Parathyroid adenoma (tissue), 2 donors: Measurements from ENCODE around the gene ZCCHC4.

Experiments used
- H2AFZ ChIP-seq: fragments of 300-600 bp; sonication (generic); one replicate; pipeline ENCODE4 v1.7.0; 2017; ENCODE audit warnings: antibody characterized with exemption, mild to moderate bottlenecking
- H3K27ac ChIP-seq: fragments of 300-600 bp; sonication (generic); one replicate; pipeline ENCODE4 v1.7.0; 2017
- H3K27me3 ChIP-seq: fragments of 300-600 bp; sonication (generic); one replicate; pipeline ENCODE4 v1.7.0; 2017; ENCODE audit warnings: low read length; ENCODE audit not compliant: control insufficient read depth, insufficient read depth
- H3K36me3 ChIP-seq: fragments of 300-600 bp; sonication (generic); one replicate; pipeline ENCODE4 v1.7.0; 2017; ENCODE audit warnings: low read length; ENCODE audit not compliant: control insufficient read depth, insufficient read depth
- H3K4me1 ChIP-seq: fragments of 300-600 bp; sonication (generic); one replicate; pipeline ENCODE4 v1.7.0; 2017; ENCODE audit warnings: control low read depth
- H3K4me2 ChIP-seq: fragments of 300-600 bp; sonication (generic); one replicate; pipeline ENCODE4 v1.7.0; 2017; ENCODE audit warnings: low read length
- H3K4me3 ChIP-seq: fragments of 300-600 bp; sonication (generic); one replicate; pipeline ENCODE4 v1.7.0; 2017; ENCODE audit warnings: low read depth, low read length
- H3K79me2 ChIP-seq: fragments of 300-600 bp; sonication (generic); one replicate; pipeline ENCODE4 v1.7.0; 2017; ENCODE audit warnings: control low read depth
- H3K9ac ChIP-seq: fragments of 300-600 bp; sonication (generic); one replicate; pipeline ENCODE4 v1.7.0; 2017; ENCODE audit warnings: mild to moderate bottlenecking
- H3K9me3 ChIP-seq: fragments of 300-600 bp; sonication (generic); one replicate; pipeline ENCODE4 v1.7.0; 2017; ENCODE audit warnings: low read length; ENCODE audit not compliant: control insufficient read depth
- TF ChIP-seq, protein P1 (sequence below): fragments of 300-600 bp; sonication (generic); IDR thresholded peaks from one replicate; pipeline ENCODE4 v1.7.0; 2017; ENCODE audit warnings: antibody characterized with exemption, mild to moderate bottlenecking
- donor health status: primary hyperparathyroidism.

Gene ZCCHC4

DNA sequence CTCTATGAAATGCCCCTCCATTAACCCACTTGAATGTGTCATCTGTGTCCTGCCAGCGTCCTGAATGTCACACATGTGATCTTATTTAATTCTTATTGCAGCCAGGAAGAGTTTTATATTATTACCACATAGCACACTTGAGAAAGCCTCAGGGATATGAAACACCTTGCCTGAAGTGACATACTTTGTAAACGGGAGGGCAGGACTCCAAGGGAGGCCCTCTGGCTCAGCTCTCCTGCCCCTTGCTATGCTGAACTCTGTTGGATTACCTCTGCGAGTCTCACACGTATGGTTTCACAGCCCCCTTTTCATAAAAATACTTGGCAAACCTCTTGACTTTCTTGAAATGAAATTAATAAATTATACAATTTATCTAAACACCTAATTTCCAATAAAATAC is 11.1 kb upstream of the ZCCHC4 start:
- TF ChIP-seq, protein P1, sequence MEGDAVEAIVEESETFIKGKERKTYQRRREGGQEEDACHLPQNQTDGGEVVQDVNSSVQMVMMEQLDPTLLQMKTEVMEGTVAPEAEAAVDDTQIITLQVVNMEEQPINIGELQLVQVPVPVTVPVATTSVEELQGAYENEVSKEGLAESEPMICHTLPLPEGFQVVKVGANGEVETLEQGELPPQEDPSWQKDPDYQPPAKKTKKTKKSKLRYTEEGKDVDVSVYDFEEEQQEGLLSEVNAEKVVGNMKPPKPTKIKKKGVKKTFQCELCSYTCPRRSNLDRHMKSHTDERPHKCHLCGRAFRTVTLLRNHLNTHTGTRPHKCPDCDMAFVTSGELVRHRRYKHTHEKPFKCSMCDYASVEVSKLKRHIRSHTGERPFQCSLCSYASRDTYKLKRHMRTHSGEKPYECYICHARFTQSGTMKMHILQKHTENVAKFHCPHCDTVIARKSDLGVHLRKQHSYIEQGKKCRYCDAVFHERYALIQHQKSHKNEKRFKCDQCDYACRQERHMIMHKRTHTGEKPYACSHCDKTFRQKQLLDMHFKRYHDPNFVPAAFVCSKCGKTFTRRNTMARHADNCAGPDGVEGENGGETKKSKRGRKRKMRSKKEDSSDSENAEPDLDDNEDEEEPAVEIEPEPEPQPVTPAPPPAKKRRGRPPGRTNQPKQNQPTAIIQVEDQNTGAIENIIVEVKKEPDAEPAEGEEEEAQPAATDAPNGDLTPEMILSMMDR = no peak
- Histone ChIP-seq H2AFZ (no peak overlapping the region), H3K4me3 (no peak overlapping the region), H3K4me2 (no peak overlapping the region), H3K4me1 (peaks cover 14% of the 10 kb centered on the region), H3K36me3 (no peaks in the 10 kb centered on the region), H3K27me3 (no peaks in the 10 kb centered on the region), H3K27ac (no peak overlapping the region), H3K79me2 (no peaks in the 10 kb centered on the region), H3K9ac (no peak overlapping the region), H3K9me3 (no peaks in the 10 kb centered on the region)

DNA sequence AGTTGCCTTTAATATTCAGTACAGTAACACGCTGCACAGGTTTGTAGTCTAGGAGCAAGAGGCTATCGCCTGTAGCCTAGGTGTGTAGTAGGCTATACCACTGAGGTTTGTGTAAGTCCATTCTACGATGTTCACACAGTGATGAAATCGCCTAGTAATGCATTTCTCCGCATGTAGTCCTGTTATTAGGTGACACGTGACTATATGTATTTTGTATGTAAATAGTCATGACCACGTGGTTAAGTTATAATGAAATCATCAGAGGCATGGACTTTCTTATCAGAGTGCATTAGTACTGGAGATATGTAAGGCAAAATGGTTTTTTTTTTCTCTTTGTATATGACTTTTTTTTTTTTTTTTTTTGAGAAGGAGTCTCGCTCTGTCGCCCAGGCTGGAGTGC is 9.9 kb upstream of the ZCCHC4 start:
- H3K4me1 ChIP-seq = peaks cover 14% of the 10 kb centered on the region
- no peak overlapping the region for H3K4me2 ChIP-seq
- no peak overlapping the region for H2AFZ ChIP-seq
- no peaks in the 10 kb centered on the region for H3K36me3 ChIP-seq
- H3K27me3 ChIP-seq = no peaks in the 10 kb centered on the region
- H3K79me2 ChIP-seq = no peaks in the 10 kb centered on the region
- no peak overlapping the region for H3K27ac ChIP-seq
- no peaks in the 10 kb centered on the region for H3K9me3 ChIP-seq
- H3K9ac ChIP-seq = no peak overlapping the region
- TF ChIP-seq, protein P1 = no peak
- no peak overlapping the region for H3K4me3 ChIP-seq

DNA sequence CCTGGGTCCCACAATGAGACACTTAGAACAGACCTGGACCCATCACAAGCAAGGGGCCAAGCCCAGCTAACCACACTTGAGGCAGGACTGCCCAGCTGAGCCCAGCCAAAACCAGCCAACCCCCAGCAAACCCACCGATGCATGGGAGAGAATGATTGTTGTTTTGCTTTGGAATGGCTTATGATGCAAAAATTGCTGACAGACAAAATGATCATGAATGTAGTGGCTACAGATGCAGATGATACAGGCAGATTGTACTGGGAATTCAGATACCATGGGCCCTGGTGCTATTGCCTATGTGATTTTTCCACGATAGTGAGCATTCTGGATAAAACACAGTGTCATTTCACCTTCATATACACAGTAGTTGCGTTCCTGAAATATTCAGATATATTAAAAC is 9.0 kb upstream of the ZCCHC4 start:
- Histone ChIP-seq H2AFZ (no peak overlapping the region), H3K4me2 (no peak overlapping the region), H3K4me1 (peaks cover 10% of the 10 kb centered on the region), H3K4me3 (no peak overlapping the region), H3K36me3 (no peaks in the 10 kb centered on the region), H3K79me2 (no peaks in the 10 kb centered on the region), H3K27ac (peak overlapping the region; percentile 32), H3K9ac (no peak overlapping the region), H3K27me3 (no peaks in the 10 kb centered on the region), H3K9me3 (no peaks in the 10 kb centered on the region)
- TF ChIP-seq, protein P1 = no peak

DNA sequence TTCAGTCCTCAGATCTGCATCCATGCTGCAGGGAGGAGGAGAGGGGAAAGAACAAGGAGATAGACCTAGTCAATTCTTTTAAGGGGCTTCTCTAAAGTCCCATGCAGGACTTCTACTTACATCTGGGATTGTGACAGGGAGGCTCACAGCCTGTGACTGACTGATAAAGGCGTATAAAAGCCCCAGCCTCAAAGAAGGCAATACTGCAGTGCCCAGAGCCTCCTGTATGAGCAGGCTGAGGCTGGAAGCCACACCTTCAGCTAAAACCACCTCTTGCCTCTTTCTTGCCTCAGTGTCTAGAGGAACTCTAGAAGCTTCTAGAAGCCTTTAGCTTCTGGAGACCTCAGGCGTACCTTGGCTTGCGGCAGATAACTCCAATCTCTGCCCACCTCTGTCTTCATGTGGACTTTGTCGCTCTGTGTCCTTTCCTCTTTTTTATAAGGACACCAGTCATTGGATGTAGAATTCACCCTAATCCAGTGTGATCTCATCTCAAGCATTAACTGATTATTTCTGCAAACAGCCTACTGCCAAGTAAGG is 6.0 kb upstream of the ZCCHC4 start:
- no peaks in the 10 kb centered on the region for H3K36me3 ChIP-seq
- no peak overlapping the region for H3K4me2 ChIP-seq
- H3K27ac ChIP-seq = no peak overlapping the region
- H3K4me3 ChIP-seq = no peak overlapping the region
- no peak overlapping the region for H2AFZ ChIP-seq
- no peaks in the 10 kb centered on the region for H3K9me3 ChIP-seq
- peaks cover 7% of the 10 kb centered on the region for H3K4me1 ChIP-seq
- TF ChIP-seq, protein P1 = no peak
- no peaks in the 10 kb centered on the region for H3K27me3 ChIP-seq
- H3K9ac ChIP-seq = no peak overlapping the region
- no peaks in the 10 kb centered on the region for H3K79me2 ChIP-seq

DNA sequence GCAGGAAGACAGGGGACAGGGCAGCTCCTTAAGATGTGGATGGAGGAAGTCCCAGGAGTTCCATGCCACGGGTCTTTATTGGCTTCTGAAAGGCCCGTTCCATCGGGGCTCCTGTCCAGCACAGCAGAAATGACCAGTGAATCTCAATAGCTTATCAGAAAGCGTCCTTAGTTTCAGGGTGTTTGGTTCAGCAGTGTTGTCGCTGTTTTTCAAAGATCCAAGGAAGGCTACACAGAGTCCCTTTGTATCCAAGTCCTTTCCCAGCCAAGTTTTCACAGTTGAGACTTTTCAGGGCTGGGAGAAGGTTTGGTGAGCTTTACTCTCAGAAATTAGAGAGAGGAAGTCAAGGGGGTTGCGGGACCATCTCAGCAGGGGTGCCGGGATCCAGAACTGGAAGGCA is 5.0 kb upstream of the ZCCHC4 start:
- Histone ChIP-seq H3K27ac (no peak overlapping the region), H3K4me3 (no peak overlapping the region), H3K36me3 (no peaks in the 10 kb centered on the region), H3K9me3 (no peaks in the 10 kb centered on the region), H3K4me2 (no peak overlapping the region), H2AFZ (peak overlapping the region; percentile 69), H3K4me1 (peaks cover 7% of the 10 kb centered on the region), H3K9ac (no peak overlapping the region), H3K79me2 (no peaks in the 10 kb centered on the region), H3K27me3 (no peaks in the 10 kb centered on the region)
- TF ChIP-seq, protein P1 = no peak
